Measurements from ENCODE around the gene CPNE1.
"Not testable (repeated sequence)": the region's sequence is repeated elsewhere in the genome, so short reads cannot be mapped to it uniquely, and the experiment has no call there.

The CPNE1 gene

GRCh38 chr20:35709259-35709658 is 44.6 kb upstream of the CPNE1 start:
- H3K36me3 Mint-ChIP-seq (ENCODE audit: low read depth): peaks cover 75% of the 10 kb centered on the region
- H3K9me3 Mint-ChIP-seq: no peaks in the 10 kb centered on the region
- H3K27me3 Mint-ChIP-seq (ENCODE audit: low read depth): no peaks in the 10 kb centered on the region
- no peak overlapping the region for H3K27ac Mint-ChIP-seq
- no peak for TF ChIP-seq CTCF (IDR thresholded peaks at IDR 0.05; ENCODE audit: unreplicated experiment in 3 of 3)
- peaks cover 6% of the 10 kb centered on the region for H3K4me1 Mint-ChIP-seq
- no peak overlapping the region for H3K4me3 Mint-ChIP-seq

GRCh38 chr20:35708502-35708901 is 43.8 kb upstream of the CPNE1 start:
- Mint-ChIP-seq H3K27ac (no peak overlapping the region), H3K4me3 (no peak overlapping the region), H3K27me3 (ENCODE audit: low read depth) (no peaks in the 10 kb centered on the region), H3K4me1 (peaks cover 6% of the 10 kb centered on the region), H3K9me3 (no peaks in the 10 kb centered on the region), H3K36me3 (ENCODE audit: low read depth) (peaks cover 76% of the 10 kb centered on the region)
- TF ChIP-seq CTCF (IDR thresholded peaks at IDR 0.05; ENCODE audit: unreplicated experiment in 3 of 3): no peak

GRCh38 chr20:35706591-35707529 is 42.2 kb upstream of the CPNE1 start:
- not testable (repeated sequence) for H3K9me3 Mint-ChIP-seq; H3K27ac Mint-ChIP-seq; H3K27me3 Mint-ChIP-seq (ENCODE audit: low read depth); H3K4me3 Mint-ChIP-seq; H3K4me1 Mint-ChIP-seq
- H3K36me3 Mint-ChIP-seq (ENCODE audit: low read depth): peaks cover 83% of the 10 kb centered on the region

- not testable (repeated sequence) for H3K27ac Mint-ChIP-seq; H3K9me3 Mint-ChIP-seq; H3K27me3 Mint-ChIP-seq (ENCODE audit: low read depth); H3K4me3 Mint-ChIP-seq; H3K4me1 Mint-ChIP-seq
- peaks cover 75% of the 10 kb centered on the region for H3K36me3 Mint-ChIP-seq (ENCODE audit: low read depth)
Measured at GRCh38 chr20:35705894-35706293, 41.2 kb upstream of the CPNE1 start.

GRCh38 chr20:35704514-35705261 is 40.0 kb upstream of the CPNE1 start:
- no peak overlapping the region for H3K27ac Mint-ChIP-seq
- peaks cover 65% of the 10 kb centered on the region for H3K36me3 Mint-ChIP-seq (ENCODE audit: low read depth)
- H3K4me1 Mint-ChIP-seq: peaks cover 13% of the 10 kb centered on the region
- H3K9me3 Mint-ChIP-seq: no peaks in the 10 kb centered on the region
- TF ChIP-seq CTCF (IDR thresholded peaks at IDR 0.05; ENCODE audit: unreplicated experiment in 3 of 3): no peak
- no peak overlapping the region for H3K4me3 Mint-ChIP-seq
- H3K27me3 Mint-ChIP-seq (ENCODE audit: low read depth): no peaks in the 10 kb centered on the region

- no peaks in the 10 kb centered on the region for H3K9me3 Mint-ChIP-seq
- H3K4me1 Mint-ChIP-seq: peaks cover 21% of the 10 kb centered on the region
- no peaks in the 10 kb centered on the region for H3K27me3 Mint-ChIP-seq (ENCODE audit: low read depth)
- no peak overlapping the region for H3K4me3 Mint-ChIP-seq
- H3K36me3 Mint-ChIP-seq (ENCODE audit: low read depth): peaks cover 56% of the 10 kb centered on the region
- TF ChIP-seq CTCF (IDR thresholded peaks at IDR 0.05; ENCODE audit: unreplicated experiment in 3 of 3): no peak
- H3K27ac Mint-ChIP-seq: no peak overlapping the region
Measured at GRCh38 chr20:35702824-35703695, 38.4 kb upstream of the CPNE1 start.
